Suprapubic skin (tissue), 3 donors: ENCODE measurements around the gene KCND2.

Source experiments
- POLR2A ChIP-seq, 2 donors: fragments of 450-650 bp; IDR thresholded peaks; one replicate each; pipeline ENCODE4 v1.6.1; 2017; ENCODE audit warnings: antibody characterized with exemption in 2 of 2, mild to moderate bottlenecking in 2 of 2, moderate library complexity in 2 of 2
- TF ChIP-seq, protein P1 (sequence below), 2 donors: fragments of 200-600 bp in 1 of 2; fragments of 450-650 bp in 1 of 2; sonication (generic) in 1 of 2; IDR thresholded peaks; one replicate each; pipeline ENCODE4 v1.5.1; 2016 to 2019; ENCODE audit warnings: antibody characterized with exemption in 2 of 2, mild to moderate bottlenecking in 1 of 2, moderate library complexity in 1 of 2

DNA sequence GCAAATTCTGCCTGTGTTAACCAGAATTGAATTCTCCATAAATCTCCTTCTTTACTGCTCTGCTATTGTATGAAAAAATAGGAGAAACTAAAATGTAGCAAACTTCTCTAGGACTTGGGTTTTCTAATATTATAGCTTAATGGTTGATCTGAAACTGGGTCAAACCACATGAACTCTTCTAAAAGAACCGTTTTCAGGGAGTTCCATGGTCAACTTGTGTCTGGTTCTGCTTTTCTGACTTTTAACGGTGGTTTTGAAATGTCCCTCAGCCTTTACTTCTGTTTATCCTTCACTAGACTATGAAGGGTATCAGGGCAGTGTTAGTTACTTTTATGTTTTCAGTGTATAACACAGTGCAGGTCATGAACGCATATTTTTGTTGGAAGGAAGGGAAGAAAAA, 342.7 kb downstream of the KCND2 start:
- TF ChIP-seq POLR2A (IDR thresholded peaks at IDR 0.05): no peak
- TF ChIP-seq, protein P1, sequence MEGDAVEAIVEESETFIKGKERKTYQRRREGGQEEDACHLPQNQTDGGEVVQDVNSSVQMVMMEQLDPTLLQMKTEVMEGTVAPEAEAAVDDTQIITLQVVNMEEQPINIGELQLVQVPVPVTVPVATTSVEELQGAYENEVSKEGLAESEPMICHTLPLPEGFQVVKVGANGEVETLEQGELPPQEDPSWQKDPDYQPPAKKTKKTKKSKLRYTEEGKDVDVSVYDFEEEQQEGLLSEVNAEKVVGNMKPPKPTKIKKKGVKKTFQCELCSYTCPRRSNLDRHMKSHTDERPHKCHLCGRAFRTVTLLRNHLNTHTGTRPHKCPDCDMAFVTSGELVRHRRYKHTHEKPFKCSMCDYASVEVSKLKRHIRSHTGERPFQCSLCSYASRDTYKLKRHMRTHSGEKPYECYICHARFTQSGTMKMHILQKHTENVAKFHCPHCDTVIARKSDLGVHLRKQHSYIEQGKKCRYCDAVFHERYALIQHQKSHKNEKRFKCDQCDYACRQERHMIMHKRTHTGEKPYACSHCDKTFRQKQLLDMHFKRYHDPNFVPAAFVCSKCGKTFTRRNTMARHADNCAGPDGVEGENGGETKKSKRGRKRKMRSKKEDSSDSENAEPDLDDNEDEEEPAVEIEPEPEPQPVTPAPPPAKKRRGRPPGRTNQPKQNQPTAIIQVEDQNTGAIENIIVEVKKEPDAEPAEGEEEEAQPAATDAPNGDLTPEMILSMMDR (IDR thresholded peaks at IDR 0.05): no peak
